Cerebellar cortex (tissue), 1 donor: ENCODE data around the gene DNAH11.
"Not testable (repeated sequence)": the region's sequence is repeated elsewhere in the genome, so short reads cannot be mapped to it uniquely, and the experiment has no call there.

Experiments used
- DNase-seq: peaks from one replicate; pipeline ENCODE4 v3.0.0-alpha.2; 2015; ENCODE audit warnings: low spot score

Gene DNAH11

DNA sequence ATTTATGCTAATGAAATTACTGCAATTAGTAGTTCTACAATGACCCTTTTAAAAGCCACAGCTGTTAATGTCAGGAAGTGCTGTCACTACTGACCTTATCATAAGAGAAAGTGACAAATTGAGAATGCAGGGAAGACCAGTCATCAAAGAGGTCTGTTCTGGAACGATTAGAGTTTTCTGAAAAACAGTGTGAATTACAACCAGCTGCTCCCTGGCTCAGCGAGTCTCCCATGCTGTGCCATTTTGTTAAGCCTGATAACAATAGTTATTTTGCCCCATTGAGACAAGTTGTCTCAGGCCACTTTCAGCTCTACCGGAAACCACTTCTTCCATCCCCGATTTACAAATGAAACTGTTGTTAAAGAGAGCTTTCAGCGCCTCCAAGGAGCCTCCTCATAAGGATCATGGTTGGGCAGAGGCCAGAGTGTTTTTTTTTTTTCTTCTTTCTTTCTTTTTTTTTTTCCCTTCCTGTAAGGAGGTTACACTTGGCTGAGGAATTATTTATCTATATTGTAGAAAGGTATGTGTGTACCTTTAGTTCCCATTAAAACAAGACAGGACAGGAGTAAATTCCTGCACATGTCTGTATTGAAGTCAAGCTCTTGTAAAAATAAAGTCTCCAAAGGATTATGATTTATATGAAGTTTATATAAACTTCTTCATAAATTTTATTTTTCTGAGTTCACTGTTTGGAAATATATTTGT lies 229.2 kb downstream of the DNAH11 start:
- DNase-seq = peak; percentile 61

DNA sequence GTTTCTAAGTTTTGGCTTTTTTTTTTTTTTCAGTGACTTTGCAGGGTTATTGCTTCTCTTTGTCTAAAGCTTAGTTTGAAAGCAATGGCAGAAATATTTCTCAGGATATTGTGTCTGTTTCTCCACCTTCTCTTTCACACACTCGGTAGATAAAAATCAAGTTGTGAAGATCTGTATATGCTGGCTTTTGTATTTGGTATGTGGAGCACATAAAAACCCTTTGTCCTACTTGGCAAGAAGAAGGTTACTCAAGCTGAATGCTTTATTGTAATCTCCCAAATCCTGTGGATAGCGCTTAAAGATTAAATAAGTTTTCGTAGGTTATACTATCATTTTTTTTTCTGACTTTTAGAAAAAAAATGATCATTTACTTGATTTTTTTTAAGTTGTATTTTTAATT lies 230.5 kb downstream of the DNAH11 start:
- no peak for DNase-seq

DNA sequence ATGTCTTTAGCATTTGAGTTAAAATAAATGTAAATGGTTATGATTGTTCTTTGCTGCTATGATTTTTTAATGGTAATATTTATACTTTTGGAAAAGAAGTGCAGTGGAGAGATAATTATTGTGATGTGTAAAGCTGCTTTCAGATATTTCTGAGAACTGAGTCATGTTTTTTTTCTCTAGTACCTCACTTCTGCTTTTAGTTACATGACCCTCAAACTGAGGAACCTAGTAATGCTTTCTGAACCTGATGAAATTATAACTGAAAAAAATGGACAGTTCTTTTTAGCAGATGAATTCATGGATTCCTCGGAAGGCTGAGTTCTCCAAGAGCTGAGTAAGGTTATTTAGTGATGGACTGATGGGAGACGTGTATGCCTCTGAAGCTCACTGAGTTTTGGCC lies 235.1 kb downstream of the DNAH11 start:
- no peak for DNase-seq

DNA sequence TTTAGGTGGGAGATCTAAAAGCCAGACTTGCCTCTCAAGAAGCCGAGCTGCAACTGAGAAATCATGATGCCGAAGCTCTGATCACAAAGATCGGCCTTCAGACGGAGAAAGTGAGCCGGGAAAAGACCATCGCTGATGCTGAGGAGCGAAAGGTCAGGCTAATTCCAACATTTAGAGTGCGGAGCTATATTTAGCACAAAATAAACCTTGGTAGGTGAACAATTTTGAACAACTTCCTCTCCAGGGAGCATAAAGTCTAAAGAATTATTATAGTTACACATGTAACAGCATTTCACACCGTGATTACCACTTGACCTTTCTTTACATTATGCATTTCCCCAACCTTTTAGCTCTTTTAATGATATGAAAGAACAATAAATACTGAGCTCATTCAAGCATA lies 236.1 kb downstream of the DNAH11 start:
- no peak for DNase-seq

DNA sequence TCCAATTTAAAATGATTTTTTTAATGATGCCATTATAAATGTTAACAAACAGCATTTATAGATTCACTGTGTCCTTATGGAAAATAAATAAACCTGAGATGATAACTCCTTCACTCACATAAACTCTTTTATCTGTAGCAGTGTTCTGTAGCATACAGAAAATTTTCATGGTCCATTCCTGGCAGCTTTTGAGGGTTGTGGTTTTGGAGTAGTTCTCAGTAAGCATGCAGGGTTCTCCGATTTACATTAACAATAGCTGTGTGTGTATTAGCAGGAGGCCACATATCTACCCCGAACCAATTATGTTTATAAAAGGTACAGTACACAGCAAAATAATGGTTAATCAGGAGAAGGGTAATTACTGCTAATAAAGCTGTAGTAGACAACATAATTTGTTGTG lies 240.2 kb downstream of the DNAH11 start:
- no peak for DNase-seq

DNA sequence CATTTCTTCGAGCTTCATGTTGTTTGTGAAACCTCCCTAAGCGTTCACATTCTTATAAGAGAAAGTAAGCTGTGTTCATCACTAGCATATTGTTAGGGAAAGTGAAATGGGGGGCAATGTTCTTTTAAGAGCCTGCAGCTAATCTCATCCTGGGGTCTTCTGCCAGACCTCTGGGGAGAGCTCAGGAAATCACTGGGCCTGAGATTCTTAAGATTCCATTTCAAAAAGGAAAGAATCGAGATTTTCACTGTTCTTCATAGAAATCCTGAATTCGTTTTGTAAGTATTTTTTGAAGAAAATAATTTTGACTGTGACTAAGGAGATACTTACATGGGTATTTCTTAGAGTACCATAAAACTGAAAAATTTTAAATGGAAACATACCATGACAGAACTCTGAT lies 242.2 kb downstream of the DNAH11 start:
- no peak for DNase-seq

DNA sequence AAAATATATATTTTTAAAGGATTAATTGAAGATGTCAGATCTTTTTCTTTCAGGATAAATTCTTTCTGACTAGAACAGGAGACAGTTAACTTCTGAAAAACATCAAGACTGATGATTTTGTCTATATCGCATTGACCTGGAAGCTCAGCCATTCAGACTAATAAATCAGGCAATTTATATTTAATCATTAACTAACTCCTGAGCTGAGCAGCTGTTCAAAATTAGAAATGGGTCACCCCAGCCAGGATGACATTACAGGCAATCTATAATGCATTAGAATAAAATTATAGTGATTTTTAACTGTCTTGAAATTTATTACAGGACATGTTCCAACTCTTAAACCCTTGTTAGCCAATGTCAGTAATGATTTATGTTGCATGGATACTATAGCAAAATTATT lies 263.0 kb downstream of the DNAH11 start:
- no peak for DNase-seq

DNA sequence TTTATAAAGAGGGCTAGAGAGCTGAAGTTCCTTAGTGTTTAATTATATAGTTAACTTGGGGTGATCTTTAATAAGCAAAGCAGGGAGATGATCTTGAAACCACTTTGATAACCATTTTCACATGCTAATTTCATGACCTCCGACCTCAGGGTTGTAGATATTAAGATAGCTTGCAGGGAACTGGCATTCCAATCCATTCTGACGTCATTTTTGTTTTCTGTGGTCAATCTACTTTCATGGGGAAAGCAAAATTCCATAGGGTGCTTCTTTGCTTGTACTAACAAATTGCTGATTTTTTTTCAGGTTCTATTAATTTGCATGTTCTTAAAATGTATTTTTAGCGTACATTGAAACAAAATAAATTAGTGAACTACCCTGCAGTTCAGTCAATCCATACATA lies 263.5 kb downstream of the DNAH11 start:
- no peak for DNase-seq

DNA sequence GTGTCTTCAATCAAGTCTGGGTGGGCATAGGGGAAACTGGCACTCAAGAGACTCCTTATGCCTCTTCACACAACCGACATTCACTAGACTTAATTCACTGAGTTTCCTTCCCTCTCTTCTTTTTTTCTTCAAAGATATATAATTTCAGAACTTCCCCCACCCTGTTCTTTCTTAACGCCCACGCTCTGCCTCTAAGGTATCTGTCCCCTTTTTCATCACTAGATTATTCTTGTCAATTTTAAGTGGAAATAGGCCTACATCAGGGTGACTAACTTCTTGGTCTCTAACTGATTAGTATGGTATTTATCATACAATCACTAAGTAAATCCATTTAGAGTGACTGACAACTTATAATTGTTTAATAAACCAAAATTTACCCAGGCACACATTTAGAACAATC lies 276.2 kb downstream of the DNAH11 start:
- DNase-seq = no peak

DNA sequence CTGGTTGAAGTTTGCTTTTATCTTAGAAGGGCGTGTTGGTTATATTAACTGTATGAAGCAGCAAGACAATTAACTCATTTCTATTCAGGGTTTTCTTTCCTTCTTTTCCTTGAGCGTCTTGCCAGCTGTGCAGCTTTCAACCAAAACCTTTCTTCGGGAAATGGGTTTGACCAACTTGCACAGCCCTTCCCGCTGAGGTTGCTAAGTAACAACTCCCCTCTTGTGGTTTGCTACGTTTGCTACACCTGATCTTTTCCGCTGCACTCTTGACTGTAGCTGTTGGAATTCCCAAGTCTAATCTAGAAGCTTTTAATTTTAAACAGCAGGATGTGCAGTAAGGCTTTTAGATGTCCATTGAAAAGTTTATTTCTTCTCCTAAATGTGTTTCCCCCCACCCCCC lies 286.0 kb downstream of the DNAH11 start:
- DNase-seq = no peak

DNA sequence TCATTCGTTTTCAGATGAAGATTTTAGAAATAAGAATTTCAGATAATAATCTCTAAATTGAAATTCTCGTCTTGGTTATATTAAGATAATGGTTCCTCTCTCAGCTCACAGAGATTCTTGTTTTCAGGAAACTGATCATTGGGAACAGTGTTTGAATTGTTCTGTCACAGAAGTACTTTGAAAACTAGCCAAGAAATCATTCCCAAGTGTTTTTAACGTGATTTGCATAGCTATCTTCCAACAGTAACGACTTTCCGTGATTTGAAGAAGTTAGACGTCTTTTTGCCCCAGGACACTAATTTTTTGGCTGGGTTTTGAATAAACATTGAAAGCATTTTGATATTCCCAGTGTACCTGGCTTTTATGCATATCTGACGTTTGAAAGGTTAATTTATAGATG lies 286.9 kb downstream of the DNAH11 start:
- no peak for DNase-seq

DNA sequence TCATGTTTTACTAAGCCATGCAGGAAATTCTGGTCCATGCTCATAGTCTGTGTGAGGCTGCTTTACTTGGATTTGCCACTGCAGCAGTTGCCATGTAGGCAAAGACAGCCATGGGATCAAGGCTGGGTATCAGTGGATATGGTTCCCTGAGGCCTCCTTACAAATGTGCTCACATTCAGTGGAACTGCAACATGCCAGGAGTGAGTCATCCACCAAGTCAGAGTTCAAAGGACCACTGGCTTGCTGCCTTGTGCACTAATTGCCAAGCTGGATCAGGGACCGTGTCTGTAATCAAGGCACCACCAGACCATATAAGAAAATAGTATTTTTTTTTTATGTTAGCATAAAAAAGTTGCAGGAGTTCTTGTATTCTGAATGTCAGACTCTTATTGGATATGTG lies 301.9 kb downstream of the DNAH11 start:
- DNase-seq = no peak

DNA sequence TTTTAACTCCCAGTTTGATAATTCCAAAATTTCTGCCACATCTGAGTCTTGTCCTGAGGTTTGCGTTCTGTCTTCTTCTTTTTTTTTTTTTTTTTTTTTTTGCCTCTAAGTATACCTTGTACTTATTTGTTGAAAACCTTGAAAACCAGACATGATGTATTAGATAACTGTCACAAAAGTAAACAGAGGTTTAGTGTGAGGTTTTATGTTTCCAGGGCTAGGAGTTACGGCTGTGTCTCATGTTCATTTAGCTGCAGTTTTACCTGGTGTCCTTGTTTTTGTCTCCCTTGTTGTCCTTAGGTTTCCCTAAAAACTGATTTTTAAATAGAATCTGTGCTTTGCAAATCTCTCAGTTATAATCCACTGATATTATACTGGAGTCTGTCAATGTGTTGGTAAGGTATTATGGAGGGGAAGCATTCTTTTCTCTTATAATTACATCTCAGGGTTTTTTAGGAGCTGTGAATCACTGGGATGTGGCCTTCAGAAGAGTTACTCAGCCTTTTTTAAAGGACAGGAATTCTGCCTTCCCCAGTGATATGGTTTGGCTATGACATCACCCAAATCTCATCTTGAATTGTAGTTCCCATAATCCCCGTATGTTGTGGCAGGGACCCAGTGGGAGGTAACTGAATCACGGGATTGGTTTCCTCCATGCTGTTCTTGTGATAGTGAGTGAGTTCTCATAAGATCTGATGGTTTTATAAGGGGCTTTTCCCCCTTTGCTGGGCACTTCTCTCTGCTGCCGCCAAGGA lies 307.9 kb downstream of the DNAH11 start:
- DNase-seq = no peak

DNA sequence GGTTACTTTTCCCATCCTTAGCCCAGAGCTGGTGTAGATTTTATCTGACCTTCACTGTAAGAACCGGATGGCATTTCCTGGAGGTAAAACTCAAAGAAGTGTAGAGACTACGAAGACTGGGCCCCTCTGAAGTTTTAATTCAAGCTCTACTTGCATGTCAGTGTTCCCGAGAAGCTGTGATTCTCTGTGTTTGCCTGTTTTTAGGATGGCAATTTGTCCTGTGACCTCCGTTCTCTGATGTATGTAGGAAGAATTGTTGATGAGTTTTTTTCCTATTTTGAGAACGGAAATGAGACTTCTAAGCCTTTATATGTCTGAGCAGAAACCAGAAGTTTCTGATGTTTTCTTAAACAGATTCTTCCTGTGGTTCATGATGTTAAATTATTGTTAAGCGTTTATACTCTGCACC lies 308.7 kb downstream of the DNAH11 start:
- no peak for DNase-seq

DNA sequence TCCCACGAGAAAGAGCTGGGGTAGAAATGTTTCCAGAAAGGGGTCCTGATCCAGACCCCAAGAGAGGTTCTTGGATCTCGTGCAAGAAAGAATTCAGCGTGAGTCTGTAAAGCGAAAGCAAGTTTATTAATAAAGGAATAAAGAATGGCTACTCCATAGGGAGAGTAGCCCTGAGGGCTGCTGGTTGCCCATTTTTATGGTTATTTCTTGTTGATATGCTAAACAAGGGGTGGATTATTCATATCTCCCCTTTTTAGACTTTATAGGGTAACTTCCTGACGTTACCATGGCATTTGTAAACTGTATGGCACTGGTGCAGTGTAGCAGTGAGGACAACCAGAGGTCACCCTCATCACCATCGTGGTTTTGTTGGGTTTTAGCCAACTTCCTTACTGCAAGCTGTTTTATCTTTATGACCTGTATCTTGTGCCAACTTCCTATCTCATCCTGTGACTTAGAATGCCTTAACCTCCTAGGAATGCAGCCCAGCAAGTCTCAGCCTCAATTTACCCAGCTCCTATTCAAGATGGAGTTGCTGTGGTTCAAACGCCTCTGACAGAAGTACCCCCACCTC lies 322.9 kb downstream of the DNAH11 start:
- not testable (repeated sequence) for DNase-seq

DNA sequence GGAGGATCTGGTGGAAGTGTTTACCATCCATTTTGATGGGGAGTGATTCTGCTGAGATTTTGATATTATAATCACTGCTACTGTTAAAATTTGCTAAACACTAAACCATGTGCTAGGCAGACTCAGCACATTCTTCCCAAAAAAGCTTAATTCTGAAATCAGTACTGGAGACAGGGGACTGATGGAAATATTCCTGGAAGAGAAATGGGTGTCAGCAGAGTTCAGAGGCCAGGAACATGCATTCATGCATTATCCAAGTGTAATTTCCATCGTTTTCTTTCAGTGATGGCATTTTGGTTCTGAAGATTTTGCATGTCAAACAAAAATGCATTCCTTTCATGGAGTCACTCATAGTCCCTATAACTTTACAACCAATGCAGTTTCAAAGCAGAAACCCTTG lies 323.9 kb downstream of the DNAH11 start:
- no peak for DNase-seq

DNA sequence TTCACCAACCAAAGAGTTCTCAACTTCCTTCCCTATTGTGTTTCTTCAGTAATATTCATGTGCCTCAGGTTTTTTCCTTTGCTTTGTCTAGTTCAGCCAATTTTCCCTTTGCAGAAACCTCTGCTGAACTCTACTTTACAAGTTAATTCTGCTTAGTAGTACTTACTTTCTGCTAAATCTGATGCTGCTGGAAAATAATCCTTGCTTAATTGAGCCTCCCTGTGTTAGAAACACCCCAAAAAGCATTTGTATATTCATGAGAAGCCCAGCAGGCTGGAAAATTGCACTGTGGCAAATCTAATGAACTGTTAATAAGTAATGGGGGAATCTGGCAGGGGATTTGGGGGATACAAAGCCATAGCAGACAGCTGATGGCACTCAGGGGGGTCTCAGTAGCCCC lies 324.4 kb downstream of the DNAH11 start:
- no peak for DNase-seq

DNA sequence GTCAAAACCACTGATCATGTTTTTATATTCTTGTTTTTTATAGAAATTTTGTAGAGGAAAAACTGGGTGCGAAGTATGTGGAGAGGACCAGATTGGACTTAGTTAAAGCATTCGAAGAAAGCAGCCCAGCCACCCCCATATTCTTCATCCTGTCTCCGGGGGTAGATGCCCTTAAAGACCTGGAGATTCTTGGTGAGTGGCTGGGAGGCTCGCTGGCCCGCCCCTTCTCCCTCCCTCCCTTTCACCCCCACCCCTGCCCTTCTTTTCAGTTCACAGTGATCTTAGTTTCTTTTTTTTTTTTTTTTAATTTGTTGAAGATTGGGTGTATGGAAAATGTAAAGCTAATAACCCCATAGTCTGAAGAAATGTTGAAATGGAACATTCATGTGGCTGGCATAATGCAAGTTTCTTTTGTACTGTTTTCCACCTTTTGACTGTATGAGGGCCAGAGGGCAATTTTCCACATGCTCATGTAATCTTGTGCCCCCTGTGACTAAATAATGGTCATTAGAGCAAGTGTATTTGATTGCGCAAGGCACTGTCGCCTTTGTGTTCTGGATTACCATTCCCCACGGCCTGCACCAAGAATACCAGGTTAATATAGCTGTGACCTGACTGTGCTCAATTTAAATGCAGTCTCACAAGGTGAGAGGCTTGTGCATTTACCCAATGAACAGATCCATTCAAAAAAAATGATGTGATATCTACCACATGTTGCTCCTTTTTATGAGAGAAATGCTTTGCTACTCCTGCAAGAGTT lies 325.2 kb downstream of the DNAH11 start:
- DNase-seq = peak; percentile 33

DNA sequence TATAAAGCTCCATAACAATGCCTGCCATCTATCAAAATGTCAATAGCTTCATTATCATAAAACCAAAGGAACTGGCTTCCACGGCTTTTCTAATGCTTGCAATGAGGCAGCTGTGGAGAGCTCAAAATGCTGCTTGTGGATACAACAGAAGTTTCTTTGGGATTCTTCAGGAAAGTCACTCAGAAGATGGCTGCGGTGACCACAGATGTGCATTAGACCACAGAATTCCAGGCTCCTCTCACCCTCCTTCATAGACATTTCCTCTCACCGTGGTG lies 325.7 kb downstream of the DNAH11 start:
- no peak for DNase-seq

DNA sequence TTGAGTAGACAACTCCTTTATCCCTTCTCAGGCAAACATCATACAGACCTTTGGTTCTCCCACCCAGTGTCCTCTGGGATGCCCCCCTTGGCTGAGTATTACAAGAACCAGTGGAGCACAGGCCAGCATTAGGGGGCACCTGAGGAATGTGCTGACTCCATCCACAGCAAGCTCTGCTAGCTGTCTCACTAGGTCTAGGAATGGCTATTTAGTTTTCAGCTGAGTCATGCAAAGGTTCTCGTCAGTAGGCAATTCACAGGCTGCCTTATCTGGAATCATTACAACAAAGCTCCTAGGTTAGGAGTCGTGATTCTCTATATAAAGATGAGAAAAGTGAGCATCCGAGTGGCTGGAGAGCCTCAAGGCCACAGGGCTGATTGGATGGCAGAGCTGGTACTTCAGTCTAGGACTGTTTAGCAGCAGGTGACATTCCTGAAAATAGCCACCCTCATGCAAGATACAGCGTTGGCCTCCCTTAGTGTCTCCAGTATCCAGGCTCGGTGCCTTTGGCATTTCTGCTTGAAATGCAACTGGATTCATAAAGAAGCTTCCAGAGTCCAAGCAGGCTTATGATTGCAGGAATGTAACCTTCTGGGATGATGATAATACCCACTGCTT lies 327.1 kb downstream of the DNAH11 start:
- peak; percentile 22 for DNase-seq

DNA sequence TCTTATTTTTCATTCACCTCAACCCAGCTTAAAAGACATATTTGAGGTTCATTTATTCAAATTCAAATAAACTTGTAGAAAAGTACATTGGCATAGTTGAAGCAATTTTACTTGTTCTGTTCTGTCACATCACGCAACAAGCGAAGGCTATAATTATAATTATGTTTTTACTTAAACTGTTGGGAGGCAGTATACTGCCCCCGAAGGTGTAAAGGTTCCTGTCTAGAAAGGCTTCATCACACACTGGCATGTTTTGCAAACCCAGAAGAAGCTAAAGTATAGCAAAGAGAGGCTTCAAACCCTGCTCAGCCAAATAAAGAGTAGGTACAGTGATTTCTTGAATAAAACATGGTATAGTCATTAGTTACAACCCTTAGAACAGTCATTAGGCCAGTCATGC lies 340.2 kb downstream of the DNAH11 start:
- DNase-seq = no peak

DNA sequence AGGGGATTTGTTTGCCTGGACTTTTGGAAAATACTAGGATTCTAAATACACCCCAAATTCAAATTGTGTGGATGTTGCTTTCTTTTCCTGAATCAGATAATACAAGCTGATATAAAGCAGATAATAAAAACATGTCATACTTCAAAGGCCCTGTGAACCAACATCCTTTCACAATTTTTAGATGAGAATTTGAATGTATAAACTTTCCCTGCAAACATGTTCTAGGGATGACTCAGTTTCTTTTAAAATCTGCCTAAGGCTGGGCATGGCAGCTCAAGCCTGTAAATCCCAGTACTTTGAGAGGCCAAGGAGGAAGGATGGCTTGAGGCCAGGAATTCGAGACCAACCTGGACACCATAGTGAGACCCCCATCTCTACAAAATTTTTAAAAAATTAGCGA lies 340.7 kb downstream of the DNAH11 start:
- DNase-seq = not testable (repeated sequence)

DNA sequence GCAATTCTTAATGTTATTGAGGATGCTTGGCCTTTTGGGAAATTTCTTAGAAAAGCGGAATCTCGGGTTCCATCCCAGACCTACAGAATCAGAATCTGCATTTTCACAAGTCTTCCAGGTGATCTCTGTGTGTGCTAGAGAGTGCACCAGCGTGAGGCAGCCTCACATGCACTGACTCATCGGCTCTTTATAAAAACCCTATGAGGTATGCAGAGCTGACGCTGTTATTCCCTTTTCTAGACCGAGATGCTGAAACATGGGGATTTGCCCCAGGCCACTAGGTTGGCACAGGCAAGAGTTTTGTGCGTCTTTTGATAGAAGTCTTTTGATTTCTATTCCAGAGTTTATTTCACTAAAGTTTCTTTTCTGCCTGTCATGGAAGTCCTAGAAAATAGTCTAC lies 341.7 kb downstream of the DNAH11 start:
- no peak for DNase-seq
